Vagina (tissue), 2 donors: ENCODE measurements around the gene PLEKHM2. TPM values are rescaled to one million over a fixed set of nuclear protein-coding genes. Genes with fewer than 3 reads are reported as not detected.

Experiments used
- DNase-seq, 2 donors: peaks; one replicate each; pipeline ENCODE4 v3.0.0-alpha.2; 2017; ENCODE audit errors: extremely low spot score in 2 of 2
- H3K27ac ChIP-seq: fragments of 200-600 bp; sonication (generic); one replicate; pipeline ENCODE4 v1.5.1; 2019
- H3K27me3 ChIP-seq: fragments of 200-600 bp; sonication (generic); one replicate; pipeline ENCODE4 v1.5.1; 2019
- H3K36me3 ChIP-seq, 2 donors: fragments of 200-600 bp; sonication (generic); one replicate each; pipeline ENCODE4 v1.5.1; 2017 to 2019
- H3K4me1 ChIP-seq: fragments of 200-600 bp; sonication (generic); one replicate; pipeline ENCODE4 v1.5.1; 2019
- H3K4me3 ChIP-seq, 2 donors: fragments of 200-600 bp; sonication (generic); 1 replicate in 1 of 2; 2 replicates in 1 of 2; pipeline ENCODE4 v1.5.1; 2016 to 2019
- H3K9me3 ChIP-seq: fragments of 200-600 bp; sonication (generic); one replicate; pipeline ENCODE4 v1.5.1; 2019
- CTCF ChIP-seq, 3 experiments: fragments of 450-650 bp in 2 of 3; fragments of 200-600 bp in 1 of 3; sonication (generic) in 1 of 3; IDR thresholded peaks; one replicate each; pipeline ENCODE4 v1.5.1; 2017 to 2019; ENCODE audit warnings: antibody characterized with exemption in 3 of 3, mild to moderate bottlenecking in 2 of 3, moderate library complexity in 2 of 3
- POLR2A ChIP-seq, 2 donors: fragments of 450-650 bp; IDR thresholded peaks; one replicate each; pipeline ENCODE4 v1.6.1; 2017; ENCODE audit warnings: antibody characterized with exemption in 2 of 2, mild to moderate bottlenecking in 2 of 2, moderate library complexity in 2 of 2
- POLR2AphosphoS5 ChIP-seq, 2 donors: sonication (generic); formaldehyde crosslinking; IDR thresholded peaks; one replicate each; pipeline ENCODE4 v1.9.0; 2017; ENCODE audit warnings: antibody characterized with exemption in 2 of 2, mild to moderate bottlenecking in 2 of 2, low read depth in 1 of 2; ENCODE audit not compliant: insufficient read depth in 1 of 2
- intact Hi-C: fragments of 100-400 bp; cut with DNase I; formaldehyde crosslinking; loops from one replicate; pipeline ENCODE4 v1.15.1; 2023
- total RNA-seq: library from RNA; depleted of rRNA; stranded (reverse); fragments of >200 nt; gene quantifications from one replicate; pipeline ENCODE4 v1.2.3, GENCODE V29; 2016

The PLEKHM2 gene
- total RNA-seq, 1 donor from 2014 or later, result 56.2 TPM

- DNase-seq, result no peak
- Histone ChIP-seq H3K27ac (peak overlapping the region; percentile 99), H3K4me3 (peak overlapping the region; percentile 70 to 79), H3K36me3 (no peaks in the 10 kb centered on the region), H3K9me3 (no peaks in the 10 kb centered on the region), H3K4me1 (peaks cover 63% of the 10 kb centered on the region), H3K27me3 (no peaks in the 10 kb centered on the region)
- intact Hi-C loops, result no loop called here
- TF ChIP-seq POLR2A (IDR thresholded peaks at IDR 0.05) (no peak), CTCF (IDR thresholded peaks at IDR 0.05) (no peak), POLR2AphosphoS5 (IDR thresholded peaks at IDR 0.05; ENCODE audit: insufficient read depth in 1 of 2, low read depth in 1 of 2) (no peak)
Measured at GRCh38 chr1:15683345-15684039, 628 bp upstream of the PLEKHM2 start.

GRCh38 chr1:15684468-15685291 lies 560 bp downstream of the PLEKHM2 start:
- peaks cover 61% of the 10 kb centered on the region for H3K4me1 ChIP-seq
- no peak for DNase-seq
- intact Hi-C loops, result no loop called here
- no peaks in the 10 kb centered on the region for H3K27me3 ChIP-seq
- no peaks in the 10 kb centered on the region for H3K36me3 ChIP-seq
- peak overlapping the region; percentile 99 for H3K27ac ChIP-seq
- TF ChIP-seq POLR2A (IDR thresholded peaks at IDR 0.05) (no peak), POLR2AphosphoS5 (IDR thresholded peaks at IDR 0.05; ENCODE audit: insufficient read depth in 1 of 2, low read depth in 1 of 2) (peak in 1 of 2 donors; percentile 59)
- no peaks in the 10 kb centered on the region for H3K9me3 ChIP-seq
- peak overlapping the region; percentile 70 to 79 for H3K4me3 ChIP-seq

DNA sequence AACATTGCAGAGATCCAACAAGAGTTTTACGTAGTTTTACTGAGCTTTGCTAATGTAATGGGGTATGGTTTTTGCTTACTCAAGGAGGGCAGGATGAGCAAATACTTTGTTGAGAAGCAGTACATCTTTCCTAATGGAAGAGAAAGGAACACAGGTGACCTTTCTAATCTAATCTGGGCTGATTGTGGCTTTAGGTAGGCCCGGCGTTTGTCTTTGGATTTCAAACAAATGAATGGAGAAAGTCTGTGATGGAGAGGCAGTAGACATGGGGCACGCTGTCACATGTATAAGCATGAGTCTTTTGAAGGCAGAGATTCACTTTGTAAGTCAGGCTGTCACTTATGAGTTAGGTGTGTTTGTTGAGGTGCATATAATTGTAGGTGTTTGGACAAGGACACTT lies 1.7 kb downstream of the PLEKHM2 start:
- intact Hi-C loops, result no loop called here
- DNase-seq, result no peak
- no peaks in the 10 kb centered on the region for H3K27me3 ChIP-seq
- H3K36me3 ChIP-seq, result no peaks in the 10 kb centered on the region
- H3K27ac ChIP-seq, result peak overlapping the region; percentile 99
- no peaks in the 10 kb centered on the region for H3K9me3 ChIP-seq
- H3K4me3 ChIP-seq, result peak overlapping the region; percentile 30 to 70
- H3K4me1 ChIP-seq, result peaks cover 55% of the 10 kb centered on the region
- TF ChIP-seq POLR2AphosphoS5 (IDR thresholded peaks at IDR 0.05; ENCODE audit: insufficient read depth in 1 of 2, low read depth in 1 of 2) (peak in 1 of 2 donors; percentile 52), CTCF (IDR thresholded peaks at IDR 0.05) (no peak)

- intact Hi-C loops, result no loop called here
- TF ChIP-seq POLR2A (IDR thresholded peaks at IDR 0.05) (no peak), POLR2AphosphoS5 (IDR thresholded peaks at IDR 0.05; ENCODE audit: insufficient read depth in 1 of 2, low read depth in 1 of 2) (no peak), CTCF (IDR thresholded peaks at IDR 0.05) (no peak)
Measured at GRCh38 chr1:15687446-15687845, 3.3 kb downstream of the PLEKHM2 start.

GRCh38 chr1:15690317-15690716 lies 6.2 kb downstream of the PLEKHM2 start:
- TF ChIP-seq POLR2A (IDR thresholded peaks at IDR 0.05), result no peak
- TF ChIP-seq POLR2AphosphoS5 (IDR thresholded peaks at IDR 0.05; ENCODE audit: insufficient read depth in 1 of 2, low read depth in 1 of 2), result no peak
- no peak for TF ChIP-seq CTCF (IDR thresholded peaks at IDR 0.05)
- Histone ChIP-seq H3K36me3 (no peaks in the 10 kb centered on the region), H3K9me3 (no peaks in the 10 kb centered on the region), H3K27ac (no peak overlapping the region), H3K4me3 (no peak overlapping the region), H3K27me3 (no peaks in the 10 kb centered on the region), H3K4me1 (peaks cover 65% of the 10 kb centered on the region)
- intact Hi-C loops, result no loop called here
- DNase-seq, result no peak

More at GRCh38 chr1:15687446-15687845, 3.3 kb downstream of the PLEKHM2 start:
- H3K4me1 ChIP-seq, result peaks cover 58% of the 10 kb centered on the region
- no peak for DNase-seq
- H3K27ac ChIP-seq, result no peak overlapping the region
- H3K9me3 ChIP-seq, result no peaks in the 10 kb centered on the region
- H3K27me3 ChIP-seq, result no peaks in the 10 kb centered on the region
- H3K4me3 ChIP-seq, result no peak overlapping the region
- H3K36me3 ChIP-seq, result no peaks in the 10 kb centered on the region
